ENCODE data around the gene USP25.

Gene USP25
- long read RNA-seq, donor 1, partial matches to known transcripts, result 5 of 7 reads
- long read RNA-seq, donor 1, other reads (novel, unspliced or antisense), result 0 of 7 reads
- long read RNA-seq, donor 2, result 0 reads
- long read RNA-seq, donor 3, result 0 reads
- long read RNA-seq, donor 4, partial matches to known transcripts, result 0 of 4 reads
- long read RNA-seq, donor 4, other reads (novel, unspliced or antisense), result 0 of 4 reads
- long read RNA-seq, donor 5, partial matches to known transcripts, result 0 of 4 reads
- long read RNA-seq, donor 5, other reads (novel, unspliced or antisense), result 0 of 4 reads
- long read RNA-seq, donor 6, partial matches to known transcripts, result 0 of 2 reads
- long read RNA-seq, donor 6, other reads (novel, unspliced or antisense), result 0 of 2 reads
- long read RNA-seq, donor 7, partial matches to known transcripts, result 8 of 10 reads
- long read RNA-seq, donor 7, other reads (novel, unspliced or antisense), result 0 of 10 reads
- long read RNA-seq, donor 8, partial matches to known transcripts, result 5 of 10 reads
- long read RNA-seq, donor 8, other reads (novel, unspliced or antisense), result 0 of 10 reads

GRCh38 chr21:15729674-15730483 is at the start of gene USP25:
Gene USP25 (plus strand): TSS chr21:15729982. CDS start chr21:15730394, 412 bp downstream.
- peak; percentile 92 for DNase-seq

- no peak for DNase-seq
Observed at GRCh38 chr21:15682186-15682895, 47.4 kb upstream of the USP25 start.

DNA sequence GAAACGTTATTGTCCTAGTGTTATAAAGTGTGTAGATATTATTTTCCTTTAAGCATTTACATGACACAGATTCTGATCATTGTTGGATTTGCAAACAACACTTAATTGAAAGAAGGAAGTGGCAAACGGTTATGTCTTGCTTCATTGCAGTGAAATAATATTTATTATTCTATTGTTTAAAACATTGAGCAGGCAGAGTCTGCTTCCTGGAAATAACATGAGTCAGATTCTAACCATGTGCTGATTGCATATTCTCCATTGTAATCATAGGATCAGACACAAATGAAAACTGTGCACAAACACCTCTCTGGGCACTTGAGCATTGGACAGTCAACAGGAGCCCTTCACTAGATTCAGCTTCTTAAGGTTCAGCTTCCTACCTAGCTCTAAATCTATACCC is 46.8 kb upstream of the USP25 start:
- DNase-seq, result no peak

DNA sequence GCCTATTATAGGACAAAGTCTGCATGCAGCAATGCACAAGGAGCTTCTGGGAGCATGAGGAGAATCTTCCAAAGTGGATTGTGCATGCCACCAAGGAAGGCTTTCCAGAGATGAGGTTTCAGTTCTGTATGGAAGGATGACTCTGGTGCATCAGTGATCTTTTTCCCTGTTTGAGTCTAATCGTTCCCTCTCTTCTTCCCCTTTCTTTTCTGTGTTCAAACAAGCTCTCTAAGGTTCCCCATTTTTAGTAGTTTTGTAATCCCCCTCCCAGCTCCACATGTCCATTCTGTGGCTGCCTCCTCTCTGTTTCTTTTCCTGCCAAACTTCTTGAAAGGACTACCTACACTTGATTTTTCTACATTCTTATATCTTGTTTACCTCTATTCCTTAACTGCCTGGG is 43.3 kb upstream of the USP25 start:
- no peak for DNase-seq

DNA sequence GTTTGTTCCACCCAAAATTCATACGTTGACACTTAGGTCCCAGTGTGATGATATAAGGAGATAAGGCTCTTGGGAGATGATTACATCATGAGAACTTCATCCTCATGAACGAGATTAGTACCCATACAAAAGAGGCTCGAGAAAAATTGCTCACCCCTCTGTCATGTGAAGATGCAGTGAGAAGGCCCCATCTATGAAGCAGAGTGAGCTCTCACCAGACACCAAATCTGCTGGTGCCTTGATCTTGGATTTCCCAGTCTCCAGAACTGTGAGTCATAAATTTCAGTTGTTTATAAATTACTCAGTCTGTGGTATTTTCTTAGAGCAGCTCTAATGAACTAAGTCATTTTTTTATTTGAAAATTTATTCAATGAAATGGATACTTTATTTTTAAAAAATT is 42.6 kb upstream of the USP25 start:
- no peak for DNase-seq

DNA sequence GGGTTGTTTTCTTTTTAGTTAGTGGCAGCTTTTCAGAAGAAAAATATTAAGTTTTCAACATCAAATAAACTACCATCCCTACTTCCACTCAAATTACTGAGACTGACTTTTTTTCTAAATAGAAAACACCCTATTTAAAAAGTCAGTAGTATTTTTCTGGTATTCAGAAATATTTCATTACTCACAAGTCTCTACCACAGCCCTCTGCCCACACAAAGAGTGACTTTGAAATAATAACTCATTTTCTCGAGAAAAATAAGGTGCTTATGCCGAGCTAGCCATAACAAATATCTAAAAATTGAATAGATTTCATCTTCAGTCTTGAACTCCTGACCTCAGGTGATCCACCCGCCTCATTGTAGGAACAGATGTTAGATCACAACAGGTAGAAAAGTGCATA is 41.8 kb upstream of the USP25 start:
- no peak for DNase-seq

DNA sequence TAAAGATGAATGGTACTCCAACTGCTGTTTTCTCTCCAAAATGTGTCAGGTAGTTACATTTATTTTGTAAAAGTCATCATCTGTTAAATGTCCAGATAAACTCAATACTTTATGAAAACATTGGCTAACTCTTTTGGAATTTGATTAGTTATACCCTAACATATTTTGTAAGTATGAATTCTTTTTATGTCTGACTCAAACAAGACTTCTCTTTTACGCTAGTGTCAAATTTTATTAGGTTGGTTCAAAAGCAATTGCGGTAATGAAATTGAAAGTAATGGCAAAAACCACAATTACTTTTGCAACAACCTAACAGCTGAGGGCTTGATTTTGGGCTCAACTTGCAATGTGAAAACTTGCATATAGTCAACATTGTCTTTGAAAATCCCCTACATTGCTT is 41.0 kb upstream of the USP25 start:
- DNase-seq, result no peak

GRCh38 chr21:15692711-15693110 is 37.1 kb upstream of the USP25 start:
- DNase-seq, result no peak

DNA sequence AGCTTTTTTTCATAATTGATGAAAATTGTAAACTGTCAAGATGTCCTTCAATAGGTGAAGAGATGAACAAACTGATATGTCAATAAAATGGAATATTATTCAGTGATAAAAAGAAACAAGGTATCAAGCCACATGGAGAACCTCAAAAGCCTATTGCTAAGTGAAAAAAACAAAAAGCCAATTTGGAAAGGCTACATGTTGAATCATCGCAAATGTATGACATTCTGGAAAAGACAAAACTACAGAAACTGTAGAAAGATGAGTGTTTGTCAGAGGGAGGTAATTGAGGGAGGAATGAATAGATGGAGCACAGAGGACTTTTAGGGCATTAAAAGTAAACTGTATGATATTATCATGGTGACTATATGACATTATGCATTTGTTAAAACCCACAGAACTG is 34.5 kb upstream of the USP25 start:
- no peak for DNase-seq

- no peak for DNase-seq
Observed at GRCh38 chr21:15701830-15702229, 28.0 kb upstream of the USP25 start.

DNA sequence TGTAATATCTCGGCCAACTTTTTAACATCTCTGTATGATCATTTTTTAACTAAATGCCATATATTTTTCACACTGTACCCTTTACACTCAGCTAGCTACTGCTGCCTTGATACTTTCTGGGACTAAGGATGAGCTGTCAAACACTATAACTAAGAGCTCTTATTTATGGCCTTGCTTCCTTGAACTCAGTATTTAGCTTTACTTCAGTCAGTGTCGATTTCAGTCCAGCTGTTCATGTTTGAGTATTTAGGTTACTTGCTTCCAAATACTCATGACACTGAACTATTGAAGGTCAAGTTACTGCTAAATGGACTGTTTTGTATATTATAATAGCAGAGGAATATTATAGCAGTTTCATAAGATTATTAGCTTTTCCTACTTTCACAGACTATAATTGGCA is 25.9 kb upstream of the USP25 start:
- DNase-seq, result no peak

DNA sequence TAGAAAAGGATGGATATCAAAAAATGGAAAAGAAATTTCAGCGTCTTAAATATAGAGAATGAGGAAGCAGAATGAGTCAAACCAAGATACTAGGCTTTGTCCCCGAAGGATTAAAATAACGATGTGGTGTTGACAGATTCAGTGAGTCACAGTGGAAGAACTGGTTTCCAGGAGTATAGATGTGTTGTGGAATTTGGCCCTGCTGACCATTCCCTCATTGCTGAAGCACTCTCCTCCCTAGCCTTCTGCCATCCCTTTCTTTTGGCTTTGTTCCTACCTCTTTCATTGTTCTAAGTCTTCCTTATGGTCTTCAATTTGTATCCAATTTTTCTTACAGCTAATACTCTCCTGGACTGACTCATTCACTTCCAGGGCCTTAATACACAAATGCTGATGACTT is 23.1 kb upstream of the USP25 start:
- no peak for DNase-seq

DNA sequence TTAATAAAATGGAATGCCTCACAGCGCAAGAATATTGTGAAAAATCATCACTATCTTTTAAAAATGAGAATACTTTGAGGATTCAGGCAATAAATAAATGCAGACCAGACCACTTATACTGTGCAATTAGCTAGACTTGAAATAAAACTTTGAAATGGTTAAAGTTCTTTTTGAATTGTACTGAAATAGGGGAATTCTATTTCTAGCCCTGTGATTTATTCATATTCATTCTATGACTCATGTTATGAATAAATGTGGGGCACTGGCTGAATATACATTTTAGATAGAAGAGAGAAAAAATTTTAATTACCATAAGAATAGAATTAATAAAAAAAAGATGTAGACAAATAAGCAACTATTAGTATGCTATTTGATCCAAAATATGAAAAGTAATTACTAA is 16.4 kb upstream of the USP25 start:
- DNase-seq, result no peak

GRCh38 chr21:15718711-15719110 is 11.1 kb upstream of the USP25 start:
- DNase-seq, result no peak

DNA sequence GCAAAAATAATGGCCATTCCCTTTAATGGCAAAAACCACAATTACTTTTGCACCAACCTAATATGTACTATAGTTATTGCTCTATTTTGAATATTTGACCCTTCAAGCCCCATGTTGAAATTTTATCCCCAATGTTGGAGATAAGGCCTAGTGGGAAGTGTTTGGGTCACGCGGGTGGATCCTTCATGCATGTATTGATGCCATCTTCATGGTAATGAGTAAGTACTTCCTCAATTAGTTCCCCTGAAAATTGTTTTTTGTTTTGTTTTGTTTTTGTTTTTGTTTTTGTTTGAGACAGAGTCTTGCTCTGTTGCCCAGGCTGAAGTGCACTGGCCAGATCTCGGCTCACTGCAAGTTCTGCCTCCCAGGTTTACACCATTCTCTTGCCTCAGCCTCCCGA is 9.8 kb upstream of the USP25 start:
- DNase-seq, result no peak

- no peak for DNase-seq
Observed at GRCh38 chr21:15722591-15723324, 7.0 kb upstream of the USP25 start.

DNA sequence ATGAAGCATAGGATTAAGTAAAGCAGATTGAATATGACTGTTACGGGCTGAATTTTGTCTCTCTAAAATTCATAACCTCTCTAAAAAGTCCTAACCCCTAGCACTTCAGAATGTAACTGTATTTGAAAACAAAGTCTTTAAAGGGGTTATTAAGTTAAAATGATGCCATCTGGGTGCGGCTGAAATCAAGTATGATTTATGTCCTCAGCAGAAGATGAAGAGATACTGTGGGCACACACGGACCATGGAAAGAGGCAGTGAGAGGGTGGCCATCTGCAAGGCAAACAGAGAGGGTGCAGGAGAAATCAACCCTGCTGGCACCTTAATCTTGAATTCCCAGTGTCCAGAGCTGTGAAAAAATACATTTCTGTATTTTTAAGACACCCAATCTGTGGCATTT is 3.8 kb upstream of the USP25 start:
- no peak for DNase-seq

- DNase-seq, result no peak
Observed at GRCh38 chr21:15728046-15728445, 1.7 kb upstream of the USP25 start.

GRCh38 chr21:15729346-15729673 is 472 bp upstream of the USP25 start:
- no peak for DNase-seq

DNA sequence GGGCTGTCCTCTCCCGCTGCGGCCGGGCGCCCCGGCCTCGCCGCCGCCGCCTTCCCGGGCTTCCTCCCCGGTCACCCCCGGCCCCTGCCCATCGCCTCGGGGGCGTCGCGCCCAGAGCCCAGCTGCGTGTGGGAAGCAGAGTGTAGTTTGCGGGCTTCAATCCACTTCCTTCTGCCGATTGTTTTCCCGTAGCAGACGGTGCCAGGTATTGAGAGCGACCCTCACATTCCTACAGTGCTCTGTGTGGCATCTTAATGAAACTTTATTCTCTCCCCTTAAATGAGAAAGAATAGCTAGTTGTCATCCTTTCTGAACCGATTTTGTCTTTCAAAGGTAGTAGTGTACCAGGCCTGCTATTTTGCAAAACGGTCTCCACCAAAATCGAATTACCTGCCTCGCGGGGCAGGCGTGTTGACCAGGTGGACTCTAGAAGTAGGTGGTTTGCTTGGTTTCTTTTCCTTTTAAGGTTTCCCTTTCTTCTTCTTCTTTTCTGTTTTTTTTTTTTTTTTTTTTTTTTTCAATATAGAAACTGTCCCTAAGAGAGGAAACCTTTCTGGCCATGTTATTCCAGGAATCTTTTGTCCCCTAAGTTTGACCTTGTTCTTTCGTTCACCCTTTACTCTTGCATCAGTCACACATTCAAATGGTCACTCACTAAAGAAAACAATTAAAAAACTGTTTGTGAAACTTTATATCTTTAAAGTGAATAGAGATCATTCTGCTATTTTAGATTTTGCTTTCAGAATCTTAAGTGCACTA is 881 bp downstream of the USP25 start:
- DNase-seq, result peak; percentile 84

- DNase-seq, result peak; percentile 29
Observed at GRCh38 chr21:15731243-15731613, 1.4 kb downstream of the USP25 start.
